ENCODE results near the gene CAMSAP3. TPM values are rescaled to one million over a fixed set of nuclear protein-coding genes. Genes with fewer than 3 reads are reported as not detected.

CAMSAP3 gene
- total RNA-seq = 3.0 TPM

DNA sequence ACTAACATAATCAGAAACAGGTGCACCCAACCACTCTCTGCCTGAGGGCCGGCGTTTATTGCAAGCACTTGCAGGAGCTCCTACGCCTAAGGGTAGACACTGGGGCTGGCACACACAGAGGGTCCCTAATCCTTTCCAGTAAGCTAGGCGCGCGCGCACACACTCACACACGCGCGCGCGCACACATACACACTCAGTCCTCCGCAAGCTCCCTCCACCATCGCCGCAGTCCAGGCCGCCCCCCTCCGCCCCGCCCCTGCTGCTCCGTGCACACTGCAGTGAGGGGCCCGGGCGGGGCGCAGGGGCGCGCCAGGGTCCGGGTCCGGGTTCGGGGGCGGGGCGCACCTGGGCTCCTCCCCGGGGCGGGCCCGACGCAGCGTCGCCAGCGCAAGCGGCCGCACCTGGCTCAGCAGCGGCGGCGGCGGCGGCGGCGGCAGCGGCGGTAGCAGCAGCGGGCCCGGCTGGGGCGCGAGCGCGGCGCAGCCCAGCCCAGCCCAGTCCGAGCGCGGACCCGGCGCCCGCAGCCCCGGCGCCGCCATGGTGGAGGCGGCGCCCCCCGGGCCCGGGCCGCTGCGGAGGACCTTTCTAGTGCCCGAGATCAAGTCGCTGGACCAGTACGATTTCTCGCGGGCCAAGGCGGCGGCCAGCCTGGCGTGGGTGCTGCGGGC is at the start of gene CAMSAP3:
TSS of gene CAMSAP3 (plus strand) at position 398 of the 668 bp plus-strand sequence. CDS start at position 538, 140 bp downstream.
- DNase-seq (ENCODE audit: low read depth in 2 of 3, low spot score in 2 of 3) = peak in 2 of 3 donors; percentile 49 to 50

DNA sequence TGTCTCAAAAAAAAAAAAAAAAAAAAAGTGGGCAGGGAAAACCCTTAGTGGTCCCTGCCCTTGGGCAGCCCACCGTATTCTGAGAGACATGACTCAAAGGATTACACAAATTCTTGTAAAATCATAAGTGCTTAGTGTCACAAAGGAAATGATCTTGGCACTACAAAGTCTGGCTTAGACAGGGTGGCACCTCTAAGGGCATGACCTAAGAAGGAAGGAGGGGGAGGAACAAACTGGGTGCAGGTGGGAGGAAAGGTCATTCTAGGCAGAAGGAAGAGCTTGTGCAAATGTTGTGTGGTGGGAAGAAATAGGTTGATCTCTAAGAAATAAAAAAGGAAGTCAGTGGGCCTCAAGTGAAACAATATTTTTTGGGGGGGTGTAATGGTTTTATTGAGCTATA is 49.8 kb upstream of the CAMSAP3 start:
- DNase-seq (ENCODE audit: low read depth in 2 of 3, low spot score in 2 of 3) = no peak

DNA sequence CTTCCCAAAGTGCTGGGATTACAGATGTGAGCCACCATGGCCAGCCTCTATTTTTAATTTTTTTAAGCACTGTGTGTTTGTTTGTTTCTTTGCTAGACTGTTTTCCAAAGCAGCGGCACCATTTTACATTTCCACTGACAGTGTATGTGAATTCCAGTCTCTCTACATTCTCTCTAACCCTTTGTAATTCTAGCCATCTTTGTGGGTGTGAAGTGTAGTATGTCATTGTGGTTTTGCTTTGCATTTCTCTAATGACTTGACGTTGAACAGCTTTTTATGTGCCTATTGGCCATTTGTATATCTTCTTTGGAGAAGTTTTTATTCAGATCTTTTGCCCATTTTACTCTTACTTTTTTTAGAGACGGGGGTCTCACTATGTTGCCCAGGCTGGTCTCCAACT is 48.5 kb upstream of the CAMSAP3 start:
- DNase-seq (ENCODE audit: low read depth in 2 of 3, low spot score in 2 of 3) = no peak

DNA sequence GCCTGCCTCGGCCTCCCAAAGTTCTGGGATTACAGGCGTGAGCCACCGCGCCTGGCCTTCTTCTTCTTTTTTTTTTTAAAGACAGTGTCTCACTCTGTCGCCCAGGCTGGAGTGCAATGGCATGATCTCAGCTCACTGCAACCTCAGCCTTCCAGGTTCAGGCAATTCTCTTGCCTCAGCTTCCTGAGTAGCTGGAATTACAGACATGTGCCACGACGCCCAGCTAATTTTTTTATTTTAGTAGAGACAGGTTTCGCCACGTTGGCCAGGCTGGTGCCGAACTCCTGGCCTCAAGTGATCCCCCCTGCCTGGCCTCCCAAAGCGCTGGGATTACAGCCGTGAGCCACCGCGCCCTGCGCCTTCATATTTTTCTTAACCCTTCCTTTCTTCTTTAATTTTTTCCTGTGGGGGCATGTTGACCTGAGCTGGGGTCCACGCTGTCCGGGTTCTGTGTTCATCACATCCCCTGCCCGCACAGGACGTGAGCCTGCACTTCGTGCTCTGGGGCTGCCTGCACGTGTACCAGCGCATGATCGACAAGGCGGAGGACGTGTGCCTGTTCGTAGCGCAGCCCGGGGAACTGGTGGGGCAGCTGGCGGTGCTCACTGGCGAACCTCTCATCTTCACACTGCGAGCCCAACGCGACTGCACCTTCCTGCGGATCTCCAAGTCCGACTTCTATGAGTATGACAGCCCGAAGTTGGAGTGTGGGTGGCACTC is 46.1 kb upstream of the CAMSAP3 start:
- no peak for DNase-seq (ENCODE audit: low read depth in 2 of 3, low spot score in 2 of 3)

- no peak for DNase-seq (ENCODE audit: low read depth in 2 of 3, low spot score in 2 of 3)
These were observed 45.4 kb upstream of the CAMSAP3 start for GRCh38 chr19:7550169-7550770.

DNA sequence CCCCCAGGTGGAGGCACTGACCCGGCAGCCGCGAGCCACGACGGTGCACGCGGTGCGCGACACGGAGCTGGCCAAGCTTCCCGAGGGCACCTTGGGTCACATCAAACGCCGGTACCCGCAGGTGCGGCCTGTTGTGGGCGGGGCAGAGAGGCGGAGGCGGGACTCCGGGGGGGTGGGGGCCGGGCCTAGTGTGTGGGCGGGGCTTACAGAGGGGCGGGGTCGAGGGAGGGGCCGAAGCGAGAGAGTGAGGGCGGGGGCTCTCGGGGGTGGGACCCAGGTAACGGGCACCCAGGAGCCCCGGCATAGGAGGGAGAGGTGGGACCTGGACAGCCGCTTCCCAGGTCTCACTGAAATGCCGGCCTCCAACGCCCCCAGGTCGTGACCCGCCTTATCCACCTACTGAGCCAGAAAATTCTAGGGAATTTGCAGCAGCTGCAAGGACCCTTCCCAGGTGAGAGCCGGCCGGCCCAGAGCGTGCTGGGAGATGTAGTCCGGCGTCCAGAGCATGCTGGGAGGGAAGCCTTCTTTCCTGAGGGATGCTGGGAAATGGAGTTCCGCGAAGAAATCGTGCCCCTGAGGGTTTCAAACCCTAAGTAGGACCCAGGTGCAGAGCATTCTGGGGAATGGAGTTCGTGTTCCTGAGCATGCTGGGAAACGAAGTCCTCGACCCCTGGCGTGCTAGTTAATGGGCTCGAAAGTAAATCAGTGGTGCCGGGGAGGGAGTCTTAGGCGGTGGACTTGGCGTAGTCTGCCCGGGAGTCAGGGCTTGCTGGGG is 44.5 kb upstream of the CAMSAP3 start:
- peak in 1 of 3 donors; percentile 79 for DNase-seq (ENCODE audit: low read depth in 2 of 3, low spot score in 2 of 3)

- no peak for DNase-seq (ENCODE audit: low read depth in 2 of 3, low spot score in 2 of 3)
These were observed 42.9 kb upstream of the CAMSAP3 start for GRCh38 chr19:7552781-7553180.

DNA sequence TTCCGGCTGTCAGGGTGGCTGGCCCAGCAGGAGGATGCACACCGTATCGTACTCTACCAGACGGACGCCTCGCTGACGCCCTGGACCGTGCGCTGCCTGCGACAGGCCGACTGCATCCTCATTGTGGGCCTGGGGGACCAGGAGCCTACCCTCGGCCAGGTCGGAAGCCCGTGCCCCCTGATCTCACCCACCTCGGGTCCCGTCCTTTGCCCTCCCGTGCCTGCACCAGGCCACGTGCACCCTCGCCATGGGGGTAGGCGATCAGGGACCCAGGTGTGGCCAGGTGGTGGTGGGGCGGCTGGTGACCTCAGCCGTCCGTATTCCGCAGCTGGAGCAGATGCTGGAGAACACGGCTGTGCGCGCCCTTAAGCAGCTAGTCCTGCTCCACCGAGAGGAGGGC is 41.1 kb upstream of the CAMSAP3 start:
- no peak for DNase-seq (ENCODE audit: low read depth in 2 of 3, low spot score in 2 of 3)

- DNase-seq (ENCODE audit: low read depth in 2 of 3, low spot score in 2 of 3) = no peak
These were observed 40.4 kb upstream of the CAMSAP3 start for GRCh38 chr19:7554990-7555864.

DNA sequence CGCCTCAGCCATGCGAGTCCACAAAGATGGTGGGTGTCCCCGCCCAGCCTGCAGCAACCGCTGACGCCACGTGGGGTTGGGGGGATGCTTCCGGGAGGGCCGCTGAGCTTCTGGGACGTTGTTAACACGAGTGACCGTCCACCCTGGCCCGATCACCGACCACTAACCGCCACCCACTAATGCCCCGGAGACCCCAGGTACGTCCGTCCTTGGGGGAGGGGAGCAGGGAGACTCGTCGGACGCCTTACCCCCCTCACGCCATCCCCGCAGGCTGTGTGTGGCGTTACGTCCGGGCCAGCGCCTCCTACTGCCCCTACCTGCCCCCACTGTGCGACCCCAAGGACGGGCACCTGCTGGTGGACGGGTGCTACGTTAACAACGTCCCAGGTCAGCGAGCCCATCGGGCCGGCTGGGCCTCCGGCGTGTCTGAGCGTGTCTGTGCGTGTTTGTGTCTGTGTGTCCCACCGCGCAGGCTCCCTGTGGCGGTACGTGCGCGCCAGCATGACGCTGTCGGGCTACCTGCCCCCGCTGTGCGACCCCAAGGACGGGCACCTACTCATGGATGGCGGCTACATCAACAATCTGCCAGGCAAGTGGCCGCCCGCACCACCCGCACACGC is 38.9 kb upstream of the CAMSAP3 start:
- DNase-seq (ENCODE audit: low read depth in 2 of 3, low spot score in 2 of 3) = no peak

DNA sequence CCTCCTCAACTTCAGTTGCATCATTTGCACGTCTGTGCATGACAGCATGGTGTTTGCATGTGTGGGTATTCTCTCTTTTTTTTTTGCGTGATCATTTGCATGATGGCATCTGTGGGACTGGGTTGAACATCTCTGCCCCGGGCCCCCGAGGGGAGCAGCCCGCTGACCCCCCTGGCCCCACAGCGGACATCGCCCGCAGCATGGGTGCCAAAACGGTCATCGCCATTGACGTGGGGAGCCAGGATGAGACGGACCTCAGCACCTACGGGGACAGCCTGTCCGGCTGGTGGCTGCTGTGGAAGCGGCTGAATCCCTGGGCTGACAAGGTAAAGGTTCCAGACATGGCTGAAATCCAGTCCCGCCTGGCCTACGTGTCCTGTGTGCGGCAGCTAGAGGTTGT is 37.0 kb upstream of the CAMSAP3 start:
- no peak for DNase-seq (ENCODE audit: low read depth in 2 of 3, low spot score in 2 of 3)

- no peak for DNase-seq (ENCODE audit: low read depth in 2 of 3, low spot score in 2 of 3)
These were observed 36.6 kb upstream of the CAMSAP3 start for GRCh38 chr19:7559102-7559501.

- no peak for DNase-seq (ENCODE audit: low read depth in 2 of 3, low spot score in 2 of 3)
These were observed 35.4 kb upstream of the CAMSAP3 start for GRCh38 chr19:7560255-7560654.

DNA sequence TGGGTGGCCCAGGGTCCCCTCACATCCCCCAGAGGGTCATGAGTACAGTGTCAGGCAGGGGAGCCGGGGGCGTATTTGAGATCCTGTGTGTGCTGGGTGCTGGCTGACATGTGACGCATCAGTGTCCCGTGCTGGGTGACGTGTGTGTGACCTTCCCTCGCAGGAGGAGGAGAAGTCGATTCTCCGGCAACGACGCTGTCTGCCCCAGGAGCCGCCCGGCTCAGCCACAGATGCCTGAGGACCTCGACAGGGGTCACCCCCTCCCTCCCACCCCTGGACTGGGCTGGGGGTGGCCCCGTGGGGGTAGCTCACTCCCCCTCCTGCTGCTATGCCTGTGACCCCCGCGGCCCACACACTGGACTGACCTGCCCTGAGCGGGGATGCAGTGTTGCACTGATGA is 34.3 kb upstream of the CAMSAP3 start:
- no peak for DNase-seq (ENCODE audit: low read depth in 2 of 3, low spot score in 2 of 3)

DNA sequence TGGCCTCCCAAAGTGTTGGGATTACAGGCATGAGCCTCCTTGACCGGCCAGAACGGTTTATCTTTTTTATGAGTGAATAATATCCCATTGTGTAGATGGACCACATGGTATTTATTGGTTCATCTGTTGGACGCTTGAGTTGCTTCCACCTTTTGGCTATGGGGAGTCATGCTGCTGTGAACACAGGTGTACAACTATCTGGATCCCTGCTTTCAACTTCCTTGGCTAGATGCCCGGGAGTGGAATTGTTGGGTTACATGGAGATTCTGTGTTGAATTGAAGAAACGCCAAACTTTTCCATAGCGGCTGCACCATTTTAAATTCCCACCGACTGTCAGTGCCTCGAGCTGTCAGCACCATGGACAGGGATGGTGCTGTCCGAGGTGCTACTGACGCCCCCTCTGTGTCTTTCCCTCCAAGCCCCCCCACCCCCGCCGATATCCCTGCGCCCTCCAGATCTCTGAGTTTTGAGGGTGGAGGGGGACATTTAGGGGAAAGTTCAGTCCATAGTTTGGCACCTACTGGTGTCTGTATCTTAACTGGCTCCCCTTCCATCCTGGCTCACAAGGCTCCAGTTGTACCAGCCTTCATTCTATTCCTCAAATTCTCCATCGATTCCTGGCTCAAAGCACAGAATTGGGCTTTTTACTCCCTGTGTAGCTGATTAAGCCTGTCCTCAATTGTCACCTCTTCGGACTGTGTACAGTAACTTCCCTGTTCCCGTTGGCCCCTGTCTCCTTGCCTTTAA is 32.8 kb upstream of the CAMSAP3 start:
- DNase-seq (ENCODE audit: low read depth in 2 of 3, low spot score in 2 of 3) = no peak

- no peak for DNase-seq (ENCODE audit: low read depth in 2 of 3, low spot score in 2 of 3)
These were observed 30.8 kb upstream of the CAMSAP3 start for GRCh38 chr19:7564866-7565265.

DNA sequence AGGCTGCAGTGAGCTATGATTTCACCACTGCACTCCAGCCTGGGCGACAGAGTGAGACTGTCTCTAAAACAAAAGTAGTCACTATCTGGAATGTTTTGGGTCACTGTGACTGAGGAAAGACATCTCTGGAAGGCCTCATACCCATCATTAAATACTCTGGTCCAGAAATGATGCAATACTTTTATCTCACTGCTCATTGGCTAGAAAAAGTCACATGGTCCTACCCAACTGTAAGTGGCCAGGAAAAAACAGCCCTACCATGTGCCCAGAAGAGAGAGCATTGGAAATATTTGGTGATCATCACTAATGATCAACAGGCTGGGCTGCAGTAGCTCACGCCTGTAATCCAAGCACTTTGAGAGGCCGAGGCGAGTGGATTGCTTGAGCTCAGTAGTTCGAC is 30.3 kb upstream of the CAMSAP3 start:
- DNase-seq (ENCODE audit: low read depth in 2 of 3, low spot score in 2 of 3) = no peak

DNA sequence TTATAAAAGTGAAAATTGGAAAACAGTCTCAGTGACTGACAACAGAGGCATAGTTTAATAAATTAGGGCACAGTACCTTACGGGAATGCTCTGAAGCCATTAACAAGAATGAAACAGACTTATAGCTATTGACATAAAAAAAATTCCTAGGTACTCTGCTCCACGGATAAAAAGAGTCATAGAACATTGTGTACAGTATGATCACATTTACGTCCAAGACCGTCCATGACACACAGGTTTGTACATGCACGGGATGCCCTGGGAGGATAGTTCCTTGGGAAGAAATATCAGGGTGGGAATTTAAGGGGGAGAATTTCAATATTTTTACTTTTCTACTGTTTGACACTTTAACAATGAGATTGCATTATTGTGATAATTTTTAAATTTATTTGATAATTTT is 24.9 kb upstream of the CAMSAP3 start:
- no peak for DNase-seq (ENCODE audit: low read depth in 2 of 3, low spot score in 2 of 3)

GRCh38 chr19:7575434-7576040 is 20.1 kb upstream of the CAMSAP3 start:
- DNase-seq (ENCODE audit: low read depth in 2 of 3, low spot score in 2 of 3) = peak in 2 of 3 donors; percentile 56 to 58

Measured in hematopoietic multipotent progenitor cell (in vitro differentiated cells).